HepG2 (cell line): ENCODE measurements around the gene SLC22A31. TPM values are rescaled to one million over a fixed set of nuclear protein-coding genes. Genes with fewer than 3 reads are reported as not detected.

Source experiments
- ARHGAP35 ChIP-seq: sonication (generic); formaldehyde crosslinking; IDR thresholded peaks from 2 replicates; pipeline ENCODE4 v1.9.0; 2022; ENCODE audit warnings: mild to moderate bottlenecking, inconsistent platforms, moderate library complexity, missing genetic modification reagents, borderline replicate concordance
- FLYWCH1 ChIP-seq: sonication (generic); formaldehyde crosslinking; IDR thresholded peaks from 2 replicates; pipeline ENCODE4 v1.8.1; 2023; ENCODE audit warnings: mild to moderate bottlenecking, missing genetic modification reagents
- GFI1 ChIP-seq: sonication (generic); formaldehyde crosslinking; IDR thresholded peaks from 2 replicates; pipeline ENCODE4 v1.5.0; 2020; ENCODE audit warnings: missing genetic modification reagents, mild to moderate bottlenecking, borderline replicate concordance
- HNRNPL ChIP-seq: fragments of 200-400 bp; formaldehyde crosslinking; IDR thresholded peaks from 2 replicates; pipeline ENCODE4 v1.6.1; 2017; ENCODE audit warnings: mild to moderate bottlenecking, low read depth, low read length
- KLF15 ChIP-seq: sonication (generic); formaldehyde crosslinking; IDR thresholded peaks from 2 replicates; pipeline ENCODE4 v1.8.1; 2023; ENCODE audit warnings: borderline replicate concordance, mild to moderate bottlenecking, inconsistent platforms, missing genetic modification reagents, mixed read lengths
- KLF16 ChIP-seq, 2 experiments: sonication (generic) in 1 of 2; formaldehyde crosslinking in 1 of 2; IDR thresholded peaks; 2 replicates each; pipeline versions ENCODE4 v1.6.1 to v1.8.0; 2016 to 2023; ENCODE audit warnings: missing genetic modification reagents in 2 of 2, missing compliant biosample characterization in 1 of 2
- MZF1 ChIP-seq: sonication (generic); formaldehyde crosslinking; IDR thresholded peaks from 2 replicates; pipeline ENCODE4 v1.8.1; 2023; ENCODE audit warnings: mild to moderate bottlenecking, missing genetic modification reagents, borderline replicate concordance
- NFKB2 ChIP-seq: sonication (generic); formaldehyde crosslinking; IDR thresholded peaks from 2 replicates; pipeline ENCODE4 v1.4.0; 2020; ENCODE audit warnings: missing genetic modification reagents, borderline replicate concordance
- NFYB ChIP-seq: sonication (generic); formaldehyde crosslinking; IDR thresholded peaks from 2 replicates; pipeline ENCODE4 v1.4.0; 2020; ENCODE audit warnings: missing genetic modification reagents
- PHF8 ChIP-seq: sonication (generic); formaldehyde crosslinking; IDR thresholded peaks from 2 replicates; pipeline ENCODE4 v1.5.0; 2020; ENCODE audit warnings: missing genetic modification reagents
- SMAD3 ChIP-seq: sonication (generic); formaldehyde crosslinking; IDR thresholded peaks from 2 replicates; pipeline ENCODE4 v1.4.0; 2020; ENCODE audit warnings: missing genetic modification reagents
- SP1 ChIP-seq, 2 experiments: fragments of 450-650 bp in 1 of 2; sonication (generic) in 1 of 2; formaldehyde crosslinking in 1 of 2; IDR thresholded peaks; 2 replicates each; pipeline versions ENCODE4 v1.4.0 to v1.6.1; 2016 to 2020; ENCODE audit warnings: missing genetic modification reagents in 1 of 2
- ZFAT ChIP-seq: sonication (generic); formaldehyde crosslinking; conservative IDR thresholded peaks from 2 replicates; pipeline ENCODE4 v1.8.1; 2023; ENCODE audit warnings: missing genetic modification reagents, inconsistent platforms
- ZFX ChIP-seq: sonication (generic); formaldehyde crosslinking; IDR thresholded peaks from 2 replicates; pipeline ENCODE4 v1.4.0; 2020; ENCODE audit warnings: mild to moderate bottlenecking, low read depth, missing genetic modification reagents, moderate library complexity
- ZNF329 ChIP-seq: sonication (generic); formaldehyde crosslinking; IDR thresholded peaks from 2 replicates; pipeline ENCODE4 v1.9.0; 2021; ENCODE audit warnings: low read depth, mild to moderate bottlenecking, missing genetic modification reagents
- ZNF383 ChIP-seq: sonication (generic); formaldehyde crosslinking; IDR thresholded peaks from 2 replicates; pipeline ENCODE4 v1.4.0; 2020; ENCODE audit warnings: missing genetic modification reagents, mild to moderate bottlenecking, borderline replicate concordance
- ZNF530 ChIP-seq: sonication (generic); formaldehyde crosslinking; IDR thresholded peaks from 2 replicates; pipeline ENCODE4 v1.5.0; 2020; ENCODE audit warnings: low read depth, mild to moderate bottlenecking, missing genetic modification reagents
- ZNF790 ChIP-seq: sonication (generic); formaldehyde crosslinking; IDR thresholded peaks from 2 replicates; pipeline ENCODE4 v1.8.0; 2022; ENCODE audit warnings: missing genetic modification reagents, mild to moderate bottlenecking, borderline replicate concordance
- ZSCAN25 ChIP-seq: sonication (generic); formaldehyde crosslinking; IDR thresholded peaks from 2 replicates; pipeline ENCODE4 v1.8.0; 2022; ENCODE audit warnings: mild to moderate bottlenecking, missing genetic modification reagents
- polyA plus RNA-seq, 8 experiments: library from polyadenylated mRNA; depleted of rRNA in 3 of 8; stranded (reverse) in 7 of 8; unstranded in 1 of 8; fragments of >200 nt; fragmentation: Illumina TruSeq in 4 of 8; extraction: Trizol in 4 of 8; gene quantifications; 2 replicates each; pipeline versions ENCODE4 v1.2.1 to v1.2.3, GENCODE V29; 2011 to 2016; ENCODE audit warnings: low read depth in 4 of 8, missing spikeins in 1 of 8, mixed read lengths in 1 of 8; ENCODE audit not compliant: insufficient read depth in 1 of 8
- total RNA-seq, 5 experiments: library from RNA; depleted of rRNA; stranded (reverse); fragments of >200 nt; fragmentation: Illumina TruSeq; extraction: Trizol; gene quantifications; 2 replicates each; pipeline ENCODE4 v1.2.3, GENCODE V29; 2016; ENCODE audit warnings: low read depth in 1 of 5
- TF ChIP-seq, protein P1 (sequence below): sonication (generic); formaldehyde crosslinking; IDR thresholded peaks from 2 replicates; pipeline ENCODE4 v1.8.1; 2023; ENCODE audit warnings: mild to moderate bottlenecking, moderate library complexity, missing genetic modification reagents
- TF ChIP-seq, protein P2 (sequence below): sonication (generic); formaldehyde crosslinking; IDR thresholded peaks from 2 replicates; pipeline ENCODE4 v1.8.0; 2023; ENCODE audit warnings: mild to moderate bottlenecking, missing genetic modification reagents
- TF ChIP-seq, protein P3 (sequence below): sonication (generic); formaldehyde crosslinking; IDR thresholded peaks from 2 replicates; pipeline ENCODE4 v1.5.0; 2020; ENCODE audit warnings: mild to moderate bottlenecking, missing genetic modification reagents, borderline replicate concordance

The SLC22A31 gene
- total and polyA plus RNA-seq, 2 of the 13 experiments (the other 11 are each of a cell fraction or from before 2014, with no cell fraction given), result 67.3 to 83.3 TPM

DNA sequence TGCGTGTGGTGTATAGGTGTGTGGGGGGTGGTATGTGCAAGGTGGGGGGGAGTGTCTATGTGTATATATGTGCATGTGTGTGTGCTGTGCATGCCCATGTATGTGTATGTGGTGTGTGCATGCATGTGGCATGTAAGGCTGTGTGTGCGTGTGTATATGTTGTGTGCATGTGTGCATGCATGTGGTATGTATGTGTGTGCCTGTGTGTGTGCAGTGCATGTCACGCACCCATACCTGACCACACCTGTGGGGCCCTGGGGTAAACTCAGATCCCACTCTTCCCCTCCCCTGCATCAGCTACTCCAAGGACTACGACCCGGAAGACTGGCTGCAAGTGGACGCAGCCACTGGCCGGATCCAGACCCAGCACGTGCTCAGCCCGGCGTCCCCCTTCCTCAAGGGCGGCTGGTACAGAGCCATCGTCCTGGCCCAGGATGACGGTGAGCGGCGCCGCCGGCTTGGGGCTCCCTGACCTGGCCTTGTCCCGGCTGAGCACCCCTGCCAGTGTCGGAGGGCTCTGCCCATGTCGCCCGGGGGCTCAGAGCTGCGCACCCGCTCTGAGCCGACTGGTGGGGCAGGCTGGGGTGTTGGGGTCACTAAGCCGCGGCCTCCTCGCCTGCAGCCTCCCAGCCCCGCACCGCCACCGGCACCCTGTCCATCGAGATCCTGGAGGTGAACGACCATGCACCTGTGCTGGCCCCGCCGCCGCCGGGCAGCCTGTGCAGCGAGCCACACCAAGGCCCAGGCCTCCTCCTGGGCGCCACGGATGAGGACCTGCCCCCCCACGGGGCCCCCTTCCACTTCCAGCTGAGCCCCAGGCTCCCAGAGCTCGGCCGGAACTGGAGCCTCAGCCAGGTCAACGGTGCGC is 9.1 kb downstream of the SLC22A31 start (continued):
- TF ChIP-seq, protein P1, sequence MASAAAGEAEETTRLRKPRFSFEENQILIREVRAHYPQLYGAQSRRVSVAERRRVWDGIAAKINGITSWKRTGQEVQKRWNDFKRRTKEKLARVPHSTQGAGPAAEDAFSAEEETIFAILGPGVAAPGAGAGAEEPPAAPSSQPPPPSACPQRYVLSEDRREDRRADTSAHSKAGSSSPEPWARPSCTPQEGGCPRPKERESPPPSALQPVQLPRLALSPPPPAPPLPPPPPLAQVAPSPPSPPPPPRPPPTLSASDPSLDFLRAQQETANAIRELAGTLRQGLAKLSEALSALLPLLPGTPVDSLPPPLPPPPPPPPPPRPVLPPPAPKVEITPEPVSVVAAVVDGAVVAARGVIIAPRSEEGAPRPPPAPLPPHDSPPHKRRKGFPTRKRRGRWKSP (CRISPR knock-in tag), result peak; percentile 76; the same call in 1 of the 2 replicates
- TF ChIP-seq, protein P2, sequence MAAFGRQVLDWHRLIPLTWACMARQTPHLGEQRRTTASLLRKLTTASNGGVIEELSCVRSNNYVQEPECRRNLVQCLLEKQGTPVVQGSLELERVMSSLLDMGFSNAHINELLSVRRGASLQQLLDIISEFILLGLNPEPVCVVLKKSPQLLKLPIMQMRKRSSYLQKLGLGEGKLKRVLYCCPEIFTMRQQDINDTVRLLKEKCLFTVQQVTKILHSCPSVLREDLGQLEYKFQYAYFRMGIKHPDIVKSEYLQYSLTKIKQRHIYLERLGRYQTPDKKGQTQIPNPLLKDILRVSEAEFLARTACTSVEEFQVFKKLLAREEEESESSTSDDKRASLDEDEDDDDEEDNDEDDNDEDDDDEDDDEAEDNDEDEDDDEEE (CRISPR knock-in tag), result peak; percentile 43
- TF ChIP-seq GFI1, result no peak
- peak; percentile 62; the same call in 1 of the 2 replicates for TF ChIP-seq ARHGAP35 (CRISPR knock-in tag)
- TF ChIP-seq ZNF329, result 0 out of 2 replicates have a peak, but pooled peaks have one; percentile 61
- TF ChIP-seq ZNF790 (CRISPR knock-in tag), result 0 out of 2 replicates have a peak, but pooled peaks have one; percentile 47
- TF ChIP-seq, protein P3, sequence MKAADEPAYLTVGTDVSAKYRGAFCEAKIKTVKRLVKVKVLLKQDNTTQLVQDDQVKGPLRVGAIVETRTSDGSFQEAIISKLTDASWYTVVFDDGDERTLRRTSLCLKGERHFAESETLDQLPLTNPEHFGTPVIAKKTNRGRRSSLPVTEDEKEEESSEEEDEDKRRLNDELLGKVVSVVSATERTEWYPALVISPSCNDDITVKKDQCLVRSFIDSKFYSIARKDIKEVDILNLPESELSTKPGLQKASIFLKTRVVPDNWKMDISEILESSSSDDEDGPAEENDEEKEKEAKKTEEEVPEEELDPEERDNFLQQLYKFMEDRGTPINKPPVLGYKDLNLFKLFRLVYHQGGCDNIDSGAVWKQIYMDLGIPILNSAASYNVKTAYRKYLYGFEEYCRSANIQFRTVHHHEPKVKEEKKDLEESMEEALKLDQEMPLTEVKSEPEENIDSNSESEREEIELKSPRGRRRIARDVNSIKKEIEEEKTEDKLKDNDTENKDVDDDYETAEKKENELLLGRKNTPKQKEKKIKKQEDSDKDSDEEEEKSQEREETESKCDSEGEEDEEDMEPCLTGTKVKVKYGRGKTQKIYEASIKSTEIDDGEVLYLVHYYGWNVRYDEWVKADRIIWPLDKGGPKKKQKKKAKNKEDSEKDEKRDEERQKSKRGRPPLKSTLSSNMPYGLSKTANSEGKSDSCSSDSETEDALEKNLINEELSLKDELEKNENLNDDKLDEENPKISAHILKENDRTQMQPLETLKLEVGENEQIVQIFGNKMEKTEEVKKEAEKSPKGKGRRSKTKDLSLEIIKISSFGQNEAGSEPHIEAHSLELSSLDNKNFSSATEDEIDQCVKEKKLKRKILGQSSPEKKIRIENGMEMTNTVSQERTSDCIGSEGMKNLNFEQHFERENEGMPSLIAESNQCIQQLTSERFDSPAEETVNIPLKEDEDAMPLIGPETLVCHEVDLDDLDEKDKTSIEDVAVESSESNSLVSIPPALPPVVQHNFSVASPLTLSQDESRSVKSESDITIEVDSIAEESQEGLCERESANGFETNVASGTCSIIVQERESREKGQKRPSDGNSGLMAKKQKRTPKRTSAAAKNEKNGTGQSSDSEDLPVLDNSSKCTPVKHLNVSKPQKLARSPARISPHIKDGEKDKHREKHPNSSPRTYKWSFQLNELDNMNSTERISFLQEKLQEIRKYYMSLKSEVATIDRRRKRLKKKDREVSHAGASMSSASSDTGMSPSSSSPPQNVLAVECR, result peak; percentile 53; the same call in 1 of the 2 replicates
- TF ChIP-seq NFYB (CRISPR knock-in tag), result no peak
- no peak; the same call in 1 of the 2 replicates for TF ChIP-seq PHF8 (CRISPR knock-in tag)
- TF ChIP-seq MZF1 (CRISPR knock-in tag), result 0 out of 2 replicates have a peak, but pooled peaks have one; percentile 15
- peak; percentile 71; the same call in 1 of the 2 replicates for TF ChIP-seq NFKB2 (CRISPR knock-in tag)
- 0 out of 2 replicates have a peak, but pooled peaks have one; percentile 51 for TF ChIP-seq ZNF530 (CRISPR knock-in tag)
- 0 out of 2 replicates have a peak, but pooled peaks have one; percentile 26 for TF ChIP-seq FLYWCH1 (CRISPR knock-in tag)
- no peak for TF ChIP-seq ZFAT (CRISPR knock-in tag)
- peak; percentile 81; the same call in 1 of the 2 replicates for TF ChIP-seq ZSCAN25 (CRISPR knock-in tag)
- no peak for TF ChIP-seq KLF16 (CRISPR knock-in tag; IDR thresholded peaks at IDR 0.05)
- peak; percentile 44; the same call in 1 of the 2 replicates for TF ChIP-seq ZFX (CRISPR knock-in tag)
- no peak for TF ChIP-seq KLF15 (CRISPR knock-in tag)
- no peak for TF ChIP-seq ZNF383
- peak; percentile 77 for TF ChIP-seq HNRNPL
- TF ChIP-seq SP1 (IDR thresholded peaks at IDR 0.05), result 0 out of 2 replicates have a peak, but pooled peaks have one; percentile 40
- no peak for TF ChIP-seq SP1 (CRISPR knock-in tag; IDR thresholded peaks at IDR 0.05)
- TF ChIP-seq SMAD3 (CRISPR knock-in tag), result 0 out of 2 replicates have a peak, but pooled peaks have one; percentile 15
